PFSK-1 (cell line): ENCODE results near the gene PPM1D. TPM values are rescaled to one million over a fixed set of nuclear protein-coding genes. Genes with fewer than 3 reads are reported as not detected.

Experiments
- FOXP2 ChIP-seq: optimal IDR thresholded peaks from 2 replicates; pipeline ENCODE3; 2011; ENCODE audit warnings: borderline replicate concordance, control low read depth, inconsistent platforms; ENCODE audit not compliant: insufficient read depth; ENCODE audit errors: extremely low read length, extremely low read depth
- POLR2AphosphoS5 ChIP-seq: IDR thresholded peaks from 2 replicates; pipeline ENCODE4 v1.6.1; 2012; ENCODE audit warnings: low read depth, mild to moderate bottlenecking, control low read depth, low read length, moderate library complexity
- SIN3A ChIP-seq: IDR thresholded peaks from 2 replicates; pipeline ENCODE4 v1.6.1; 2012; ENCODE audit warnings: mild to moderate bottlenecking, low read length, moderate library complexity, borderline replicate concordance; ENCODE audit not compliant: insufficient read depth
- TAF1 ChIP-seq: IDR thresholded peaks from 2 replicates; pipeline ENCODE4 v1.6.1; 2012; ENCODE audit warnings: low read length, control low read depth, borderline replicate concordance; ENCODE audit not compliant: insufficient read depth
- polyA plus RNA-seq: library from polyadenylated mRNA; unstranded; fragments of >200 nt; gene quantifications from one replicate; pipeline ENCODE4 v1.2.1, GENCODE V29; 2012; ENCODE audit warnings: low read depth, missing spikeins; ENCODE audit not compliant: insufficient read length
- TF ChIP-seq, protein P1 (sequence below), 2 experiments: IDR thresholded peaks; 2 replicates each; pipeline versions ENCODE4 v1.6.1 to v1.8.0; 2011 to 2012; ENCODE audit warnings: low read depth in 2 of 2, low read length in 2 of 2, control low read depth in 1 of 2, inconsistent platforms in 1 of 2, mild to moderate bottlenecking in 1 of 2, moderate library complexity in 1 of 2; ENCODE audit not compliant: insufficient read depth in 1 of 2

The PPM1D gene
- 7.1 TPM for polyA plus RNA-seq

DNA sequence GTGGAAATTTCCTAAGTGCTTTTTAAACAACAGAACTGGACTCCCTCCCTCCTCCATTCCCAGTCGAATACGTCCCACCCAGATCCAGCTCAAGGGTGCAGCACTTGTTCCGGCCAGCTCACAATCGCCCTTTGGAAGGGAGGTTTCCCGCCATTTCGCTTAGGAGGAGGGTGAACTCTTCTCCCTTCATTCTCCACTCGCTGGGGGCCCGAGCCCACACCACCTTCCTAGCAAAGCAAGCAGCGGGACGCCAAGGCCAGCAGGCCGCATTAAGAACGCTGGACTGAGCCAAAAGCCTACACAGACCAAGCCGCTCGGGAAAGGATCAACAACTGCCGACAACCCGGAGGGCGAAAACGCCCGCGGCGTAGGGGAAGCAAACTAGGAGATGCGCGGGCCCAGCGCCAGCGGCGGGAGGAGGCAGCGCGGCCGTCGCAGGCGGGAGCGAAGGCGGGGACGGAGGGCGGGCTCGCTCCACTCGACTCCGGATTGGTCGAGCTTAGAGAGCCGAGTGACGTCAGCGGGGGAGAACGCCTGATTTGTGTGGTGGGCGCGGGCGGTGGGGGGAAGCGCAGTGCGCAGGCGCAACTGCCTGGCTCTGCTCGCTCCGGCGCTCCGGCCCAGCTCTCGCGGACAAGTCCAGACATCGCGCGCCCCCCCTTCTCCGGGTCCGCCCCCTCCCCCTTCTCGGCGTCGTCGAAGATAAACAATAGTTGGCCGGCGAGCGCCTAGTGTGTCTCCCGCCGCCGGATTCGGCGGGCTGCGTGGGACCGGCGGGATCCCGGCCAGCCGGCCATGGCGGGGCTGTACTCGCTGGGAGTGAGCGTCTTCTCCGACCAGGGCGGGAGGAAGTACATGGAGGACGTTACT is at the start of gene PPM1D:
Gene PPM1D, plus strand, starts transcription at position 574 of the 870 bp plus-strand sequence. Its CDS starts 222 bp downstream, at position 796.
- peak; percentile 96 for TF ChIP-seq POLR2AphosphoS5
- TF ChIP-seq SIN3A, result peak; percentile 91
- TF ChIP-seq, protein P1, sequence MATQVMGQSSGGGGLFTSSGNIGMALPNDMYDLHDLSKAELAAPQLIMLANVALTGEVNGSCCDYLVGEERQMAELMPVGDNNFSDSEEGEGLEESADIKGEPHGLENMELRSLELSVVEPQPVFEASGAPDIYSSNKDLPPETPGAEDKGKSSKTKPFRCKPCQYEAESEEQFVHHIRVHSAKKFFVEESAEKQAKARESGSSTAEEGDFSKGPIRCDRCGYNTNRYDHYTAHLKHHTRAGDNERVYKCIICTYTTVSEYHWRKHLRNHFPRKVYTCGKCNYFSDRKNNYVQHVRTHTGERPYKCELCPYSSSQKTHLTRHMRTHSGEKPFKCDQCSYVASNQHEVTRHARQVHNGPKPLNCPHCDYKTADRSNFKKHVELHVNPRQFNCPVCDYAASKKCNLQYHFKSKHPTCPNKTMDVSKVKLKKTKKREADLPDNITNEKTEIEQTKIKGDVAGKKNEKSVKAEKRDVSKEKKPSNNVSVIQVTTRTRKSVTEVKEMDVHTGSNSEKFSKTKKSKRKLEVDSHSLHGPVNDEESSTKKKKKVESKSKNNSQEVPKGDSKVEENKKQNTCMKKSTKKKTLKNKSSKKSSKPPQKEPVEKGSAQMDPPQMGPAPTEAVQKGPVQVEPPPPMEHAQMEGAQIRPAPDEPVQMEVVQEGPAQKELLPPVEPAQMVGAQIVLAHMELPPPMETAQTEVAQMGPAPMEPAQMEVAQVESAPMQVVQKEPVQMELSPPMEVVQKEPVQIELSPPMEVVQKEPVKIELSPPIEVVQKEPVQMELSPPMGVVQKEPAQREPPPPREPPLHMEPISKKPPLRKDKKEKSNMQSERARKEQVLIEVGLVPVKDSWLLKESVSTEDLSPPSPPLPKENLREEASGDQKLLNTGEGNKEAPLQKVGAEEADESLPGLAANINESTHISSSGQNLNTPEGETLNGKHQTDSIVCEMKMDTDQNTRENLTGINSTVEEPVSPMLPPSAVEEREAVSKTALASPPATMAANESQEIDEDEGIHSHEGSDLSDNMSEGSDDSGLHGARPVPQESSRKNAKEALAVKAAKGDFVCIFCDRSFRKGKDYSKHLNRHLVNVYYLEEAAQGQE (IDR thresholded peaks at IDR 0.05; ENCODE audit: insufficient read depth in 1 of 2, low read depth in 2 of 2, low read length in 2 of 2), result peak in 1 of 2 experiments; percentile 44; a peak in 1 of 4 replicates
- peak; percentile 77; the same call in 1 of the 2 replicates for TF ChIP-seq TAF1
- peak; percentile 70 for TF ChIP-seq FOXP2

DNA sequence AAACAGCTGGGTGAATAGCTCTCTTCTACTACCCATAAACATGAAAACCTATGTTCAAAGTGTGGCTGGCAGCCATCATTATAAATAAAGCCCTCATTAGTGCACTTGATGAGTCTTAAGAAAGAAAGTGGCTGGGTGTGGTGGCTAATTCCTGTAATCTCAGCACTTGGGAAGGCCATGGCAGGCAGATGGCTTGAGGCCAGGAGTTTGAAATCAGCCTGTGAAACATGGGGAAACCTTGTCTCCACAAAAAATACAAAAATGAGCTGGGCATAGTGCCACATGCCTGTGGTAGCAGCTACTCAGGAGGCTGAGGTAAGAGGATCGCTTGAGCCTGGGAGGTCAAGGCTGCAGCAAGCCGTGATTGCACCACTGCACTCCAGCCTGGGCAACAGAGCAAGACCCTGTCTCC is 45.6 kb upstream of the PPM1D start:
- TF ChIP-seq POLR2AphosphoS5, result no peak
- no peak for TF ChIP-seq TAF1
- TF ChIP-seq SIN3A, result no peak
- TF ChIP-seq, protein P1 (IDR thresholded peaks at IDR 0.05; ENCODE audit: insufficient read depth in 1 of 2, low read depth in 2 of 2, low read length in 2 of 2), result no peak

DNA sequence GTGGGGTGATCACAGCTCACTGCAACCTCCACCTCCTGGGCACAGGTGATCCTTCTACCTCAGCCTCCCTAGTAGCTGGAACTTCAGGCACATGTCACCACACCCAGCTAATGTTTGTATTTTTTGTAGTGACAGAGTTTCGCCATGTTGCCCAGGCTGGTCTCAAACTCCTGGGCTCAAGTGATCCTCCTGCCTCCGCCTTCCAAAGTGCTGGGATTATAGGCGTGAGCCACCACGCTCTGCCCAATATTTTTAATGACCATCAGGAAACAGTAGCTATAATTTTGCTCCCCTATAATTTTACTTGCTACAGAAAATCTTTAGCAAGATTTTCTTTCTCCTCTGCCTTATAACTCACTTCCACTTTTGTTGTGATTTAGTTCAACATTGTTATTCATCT is 44.2 kb upstream of the PPM1D start:
- TF ChIP-seq TAF1 (no peak), POLR2AphosphoS5 (no peak), FOXP2 (no peak), SIN3A (no peak)
- TF ChIP-seq, protein P1 (IDR thresholded peaks at IDR 0.05; ENCODE audit: insufficient read depth in 1 of 2, low read depth in 2 of 2, low read length in 2 of 2), result no peak

DNA sequence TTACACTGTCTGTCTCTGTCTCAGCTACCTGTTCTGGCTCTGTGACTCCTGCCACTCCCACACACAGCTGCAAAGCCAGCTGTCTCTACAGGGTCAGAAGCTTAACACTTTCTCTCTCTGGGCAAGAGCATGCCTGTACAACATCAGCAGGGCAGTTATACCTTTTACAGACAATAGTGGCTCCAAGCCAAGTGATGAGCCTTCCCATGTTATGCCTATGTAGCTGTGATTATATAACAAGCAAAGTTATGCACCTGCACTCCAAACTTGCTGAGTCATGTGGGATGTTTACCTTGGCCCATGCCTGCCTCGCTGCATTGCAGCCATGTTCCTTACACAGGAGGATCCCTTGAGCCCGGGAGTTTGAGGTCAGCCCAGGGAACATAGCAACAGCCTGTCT is 42.2 kb upstream of the PPM1D start:
- no peak for TF ChIP-seq FOXP2
- TF ChIP-seq POLR2AphosphoS5, result no peak
- TF ChIP-seq TAF1, result no peak
- TF ChIP-seq SIN3A, result no peak
- TF ChIP-seq, protein P1 (IDR thresholded peaks at IDR 0.05; ENCODE audit: insufficient read depth in 1 of 2, low read depth in 2 of 2, low read length in 2 of 2), result no peak
